Esophagus muscularis mucosa (tissue), 4 donors: Measurements from ENCODE around the gene ATP1A1. TPM values are rescaled to one million over a fixed set of nuclear protein-coding genes. Genes with fewer than 3 reads are reported as not detected.
A peak's percentile ranks its signal among the peaks of the same experiment; 100 is the strongest.

Experiments used
- DNase-seq: peaks from one replicate; pipeline ENCODE4 v3.0.0-alpha.2; 2017; ENCODE audit errors: extremely low spot score
- H3K27ac ChIP-seq, 4 donors: fragments of 200-600 bp; sonication (generic); replicated peaks in 1 of 4; 1 replicate in 3 of 4; 2 replicates in 1 of 4; pipeline ENCODE4 v1.5.1; 2016 to 2019; ENCODE audit warnings: mild to moderate bottlenecking in 1 of 4
- H3K27me3 ChIP-seq, 4 donors: fragments of 200-600 bp; sonication (generic); one replicate each; pipeline versions ENCODE4 v1.5.1 to v1.6.0; 2016 to 2019
- H3K36me3 ChIP-seq, 4 donors: fragments of 200-600 bp; sonication (generic); one replicate each; pipeline ENCODE4 v1.5.1; 2016 to 2019
- H3K4me1 ChIP-seq, 4 donors: fragments of 200-600 bp; sonication (generic); one replicate each; pipeline ENCODE4 v1.5.1; 2016 to 2019
- H3K4me3 ChIP-seq, 4 donors: fragments of 200-600 bp; sonication (generic); 1 replicate in 2 of 4; 2 replicates in 2 of 4; pipeline ENCODE4 v1.5.1; 2016 to 2019; ENCODE audit warnings: mild to moderate bottlenecking in 4 of 4, moderate library complexity in 1 of 4
- H3K9me3 ChIP-seq, 4 donors: fragments of 200-600 bp; sonication (generic); 1 replicate in 3 of 4; 2 replicates in 1 of 4; pipeline ENCODE4 v1.5.1; 2016 to 2019
- EP300 ChIP-seq: sonication (generic); formaldehyde crosslinking; IDR thresholded peaks from one replicate; pipeline ENCODE4 v1.6.1; 2017; ENCODE audit warnings: antibody characterized with exemption
- POLR2A ChIP-seq: fragments of 450-650 bp; IDR thresholded peaks from one replicate; pipeline ENCODE4 v1.6.1; 2017; ENCODE audit warnings: antibody characterized with exemption, moderate library complexity, mild to moderate bottlenecking, low read depth
- POLR2AphosphoS5 ChIP-seq, 2 donors: sonication (generic); formaldehyde crosslinking; IDR thresholded peaks; one replicate each; pipeline ENCODE4 v1.6.1; 2017; ENCODE audit warnings: antibody characterized with exemption in 2 of 2
- WGBS: methylation state at CpG from one replicate; pipeline ENCODE4 v1.1.5; 2018; 5-methylcytosine and 5-hydroxymethylcytosine counted together
- intact Hi-C: fragments of 100-400 bp; cut with DNase I; formaldehyde crosslinking; loops from one replicate; pipeline ENCODE4 v1.15.1; 2023
- total RNA-seq, 4 donors: library from RNA; depleted of rRNA; stranded (reverse); fragments of >200 nt; gene quantifications; one replicate each; pipeline versions ENCODE4 v1.1.0 to v1.2.1, GENCODE V29; 2016
- TF ChIP-seq, protein P1 (sequence below), 3 experiments: fragments of 200-600 bp in 2 of 3; fragments of 450-650 bp in 1 of 3; sonication (generic) in 2 of 3; IDR thresholded peaks; one replicate each; pipeline ENCODE4 v1.5.1; 2017 to 2019; ENCODE audit warnings: antibody characterized with exemption in 3 of 3, mild to moderate bottlenecking in 2 of 3, moderate library complexity in 1 of 3

Gene ATP1A1
- total RNA-seq, 4 donors from 2014 or later, result 90.1 to 196 (median 157) TPM

DNA sequence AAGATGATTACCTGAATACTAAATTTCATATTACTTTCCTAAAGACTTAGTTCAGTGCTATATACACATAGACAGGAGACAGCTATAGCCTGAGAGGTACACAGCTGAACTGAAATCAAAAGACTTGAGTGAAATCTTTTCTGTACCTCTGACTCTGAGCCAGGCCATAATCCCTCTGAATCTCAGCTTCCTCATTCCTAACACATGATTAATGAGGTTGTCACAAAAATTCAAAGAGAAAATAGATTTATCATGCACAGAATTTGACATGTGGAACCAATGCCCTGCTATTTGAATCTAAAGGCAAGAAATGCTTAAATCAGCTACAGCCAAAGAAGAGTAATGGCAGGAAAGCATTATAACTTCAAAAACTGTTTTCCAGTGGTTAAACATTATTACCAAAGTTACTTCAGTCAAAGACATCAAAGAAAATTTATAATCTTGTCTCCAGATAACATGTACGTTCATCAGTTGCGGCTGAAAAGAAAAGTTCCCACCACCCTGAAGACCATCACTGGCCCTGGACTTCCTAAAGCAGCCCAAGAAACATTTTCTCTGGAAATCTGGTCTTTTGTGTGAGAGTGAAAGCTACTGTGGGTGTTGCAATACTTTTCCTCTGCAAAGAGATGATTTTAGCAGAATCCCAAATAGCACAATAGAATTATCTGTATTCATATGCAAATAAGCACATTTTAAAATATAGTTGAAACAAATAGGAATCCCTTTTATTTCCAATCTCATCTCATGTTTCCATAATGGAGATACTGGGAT lies 13.8 kb upstream of the ATP1A1 start:
- no peak for DNase-seq
- Histone ChIP-seq H3K36me3 (no peaks in the 10 kb centered on the region), H3K27me3 (no peaks in the 10 kb centered on the region), H3K4me1 (peaks cover 0 to 3% (median 0%) of the 10 kb centered on the region in 4 donors), H3K4me3 (no peak overlapping the region), H3K9me3 (no peaks in the 10 kb centered on the region), H3K27ac (no peak overlapping the region)
- no peak for TF ChIP-seq POLR2AphosphoS5 (IDR thresholded peaks at IDR 0.05)
- TF ChIP-seq EP300, result no peak
- TF ChIP-seq POLR2A, result no peak
- TF ChIP-seq, protein P1, sequence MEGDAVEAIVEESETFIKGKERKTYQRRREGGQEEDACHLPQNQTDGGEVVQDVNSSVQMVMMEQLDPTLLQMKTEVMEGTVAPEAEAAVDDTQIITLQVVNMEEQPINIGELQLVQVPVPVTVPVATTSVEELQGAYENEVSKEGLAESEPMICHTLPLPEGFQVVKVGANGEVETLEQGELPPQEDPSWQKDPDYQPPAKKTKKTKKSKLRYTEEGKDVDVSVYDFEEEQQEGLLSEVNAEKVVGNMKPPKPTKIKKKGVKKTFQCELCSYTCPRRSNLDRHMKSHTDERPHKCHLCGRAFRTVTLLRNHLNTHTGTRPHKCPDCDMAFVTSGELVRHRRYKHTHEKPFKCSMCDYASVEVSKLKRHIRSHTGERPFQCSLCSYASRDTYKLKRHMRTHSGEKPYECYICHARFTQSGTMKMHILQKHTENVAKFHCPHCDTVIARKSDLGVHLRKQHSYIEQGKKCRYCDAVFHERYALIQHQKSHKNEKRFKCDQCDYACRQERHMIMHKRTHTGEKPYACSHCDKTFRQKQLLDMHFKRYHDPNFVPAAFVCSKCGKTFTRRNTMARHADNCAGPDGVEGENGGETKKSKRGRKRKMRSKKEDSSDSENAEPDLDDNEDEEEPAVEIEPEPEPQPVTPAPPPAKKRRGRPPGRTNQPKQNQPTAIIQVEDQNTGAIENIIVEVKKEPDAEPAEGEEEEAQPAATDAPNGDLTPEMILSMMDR (IDR thresholded peaks at IDR 0.05), result no peak
- intact Hi-C loops, result no loop called here
- 95% methylated on average over 2 of the region's 2 CpGs for WGBS

DNA sequence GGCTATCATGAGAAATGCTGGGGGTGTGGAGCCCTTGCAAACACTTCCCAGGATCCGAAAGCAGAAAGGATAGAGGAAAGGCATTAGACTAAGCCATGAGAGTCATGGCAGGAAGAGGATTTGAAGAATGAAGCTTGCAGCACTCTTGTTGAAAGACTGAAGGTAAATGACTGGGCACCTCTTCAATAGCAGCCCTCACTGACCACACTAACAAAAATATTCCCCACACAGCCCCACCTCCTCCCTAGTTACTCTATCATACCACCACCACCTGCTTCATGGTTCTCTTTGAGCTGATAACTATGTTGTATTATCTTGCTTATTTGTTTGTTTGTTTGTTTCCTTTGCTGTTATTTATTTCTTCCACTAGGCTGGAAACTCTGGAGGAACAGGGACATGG lies 13.2 kb upstream of the ATP1A1 start:
- intact Hi-C loops, result no loop called here
- H3K36me3 ChIP-seq, result no peaks in the 10 kb centered on the region
- no peak overlapping the region for H3K27ac ChIP-seq
- TF ChIP-seq POLR2A (no peak), EP300 (no peak), POLR2AphosphoS5 (IDR thresholded peaks at IDR 0.05) (no peak)
- TF ChIP-seq, protein P1 (IDR thresholded peaks at IDR 0.05), result no peak
- DNase-seq, result no peak
- WGBS, result 77% methylated on average over 1 of the region's 1 CpG
- H3K9me3 ChIP-seq, result no peaks in the 10 kb centered on the region
- H3K4me1 ChIP-seq, result peaks cover 0 to 4% (median 3%) of the 10 kb centered on the region in 4 donors
- no peaks in the 10 kb centered on the region for H3K27me3 ChIP-seq
- no peak overlapping the region for H3K4me3 ChIP-seq

DNA sequence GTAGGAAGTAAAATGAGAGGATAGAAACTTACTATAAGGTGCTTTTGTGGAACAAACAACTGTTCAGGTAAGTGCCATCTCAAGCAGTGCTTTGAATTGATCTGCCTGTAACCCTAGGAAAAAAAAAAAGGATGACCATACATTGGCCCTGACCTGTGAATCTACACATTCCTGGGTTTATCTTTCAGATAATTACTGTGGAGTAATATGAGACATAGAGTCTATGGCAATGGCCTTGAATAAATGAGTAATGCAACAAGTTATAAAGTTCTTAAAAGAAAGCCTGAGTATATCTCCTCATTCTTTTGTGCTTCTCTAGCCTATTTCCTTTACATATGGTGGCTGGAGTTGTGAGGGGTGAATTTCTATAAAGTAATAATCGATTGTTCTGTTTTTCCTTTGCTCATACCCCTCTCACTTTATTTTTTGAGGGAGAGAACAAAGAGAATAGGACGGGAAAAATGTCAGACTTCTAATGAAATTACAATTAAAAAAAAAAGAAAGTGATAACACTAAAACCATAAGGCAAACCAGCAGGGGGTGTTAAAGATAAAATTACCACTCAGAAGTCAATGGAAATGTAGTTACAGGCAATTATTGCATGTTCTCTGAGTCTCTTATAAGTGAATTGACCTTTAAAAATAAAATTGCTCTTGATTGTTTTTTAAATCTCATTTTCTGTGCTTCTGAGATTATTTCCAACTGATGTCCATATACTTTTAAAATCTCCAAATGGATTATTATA lies 12.4 kb upstream of the ATP1A1 start:
- Histone ChIP-seq H3K4me1 (peaks cover 0 to 12% (median 11%) of the 10 kb centered on the region in 4 donors), H3K4me3 (no peak overlapping the region), H3K36me3 (no peaks in the 10 kb centered on the region), H3K27me3 (no peaks in the 10 kb centered on the region), H3K9me3 (no peaks in the 10 kb centered on the region), H3K27ac (no peak overlapping the region)
- no peak for DNase-seq
- 79% methylated on average over 2 of the region's 2 CpGs for WGBS
- no peak for TF ChIP-seq POLR2A
- no peak for TF ChIP-seq POLR2AphosphoS5 (IDR thresholded peaks at IDR 0.05)
- TF ChIP-seq, protein P1 (IDR thresholded peaks at IDR 0.05), result peak; percentile 34 to 55 (median 43)
- intact Hi-C loops, result no loop called here

DNA sequence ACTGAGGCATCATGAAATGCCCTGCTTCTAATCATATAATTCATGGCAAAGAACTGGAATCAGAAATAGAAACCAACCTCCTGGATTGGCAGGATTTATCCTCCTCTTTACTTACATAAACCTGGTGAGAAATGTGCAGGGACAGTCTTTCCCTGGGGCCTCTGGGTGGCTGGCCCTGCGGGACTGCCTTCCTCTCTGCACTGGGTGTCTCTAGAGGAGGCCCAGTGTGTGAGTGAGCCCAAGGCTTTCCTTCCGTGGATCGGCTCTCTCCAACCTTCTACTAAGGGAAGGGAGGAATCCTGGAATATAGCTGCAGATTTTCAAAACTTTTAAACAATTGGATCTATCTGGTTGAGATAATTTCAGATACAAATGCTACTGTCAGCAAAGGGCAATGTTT lies 11.4 kb upstream of the ATP1A1 start:
- Histone ChIP-seq H3K36me3 (no peaks in the 10 kb centered on the region), H3K27ac (no peak overlapping the region), H3K27me3 (no peaks in the 10 kb centered on the region), H3K4me3 (no peak overlapping the region), H3K9me3 (no peaks in the 10 kb centered on the region), H3K4me1 (peaks cover 6 to 20% (median 15%) of the 10 kb centered on the region in 4 donors)
- TF ChIP-seq POLR2A (no peak), EP300 (no peak)
- TF ChIP-seq, protein P1 (IDR thresholded peaks at IDR 0.05), result no peak
- WGBS, result 94% methylated on average over 2 of the region's 3 CpGs
- DNase-seq, result no peak
- intact Hi-C loops, result no loop called here
